ENCODE results near the gene HIRIP3.

The HIRIP3 gene

GRCh38 chr16:30004424-30004776 lies 9.0 kb upstream of the HIRIP3 start:
- Histone ChIP-seq H3K9ac (ENCODE audit: low read depth, low read length) (no peak overlapping the region), H3K36me3 (ENCODE audit: control insufficient read depth, insufficient read depth, low read length) (peaks cover 37% of the 10 kb centered on the region), H3K27me3 (ENCODE audit: control insufficient read depth, insufficient read depth, low read length) (peaks cover 3% of the 10 kb centered on the region), H3K4me1 (ENCODE audit: control insufficient read depth, insufficient read depth, low read length) (peaks cover 2% of the 10 kb centered on the region), H3K9me3 (ENCODE audit: control insufficient read depth, insufficient read depth, low read length) (no peaks in the 10 kb centered on the region), H3K4me3 (ENCODE audit: low read depth, low read length) (no peak overlapping the region)

GRCh38 chr16:30003670-30004423 lies 8.4 kb upstream of the HIRIP3 start:
- peaks cover 2% of the 10 kb centered on the region for H3K4me1 ChIP-seq (ENCODE audit: control insufficient read depth, insufficient read depth, low read length)
- no peaks in the 10 kb centered on the region for H3K27me3 ChIP-seq (ENCODE audit: control insufficient read depth, insufficient read depth, low read length)
- H3K36me3 ChIP-seq (ENCODE audit: control insufficient read depth, insufficient read depth, low read length), result peaks cover 37% of the 10 kb centered on the region
- no peaks in the 10 kb centered on the region for H3K9me3 ChIP-seq (ENCODE audit: control insufficient read depth, insufficient read depth, low read length)
- no peak overlapping the region for H3K9ac ChIP-seq (ENCODE audit: low read depth, low read length)
- H3K4me3 ChIP-seq (ENCODE audit: low read depth, low read length), result no peak overlapping the region

- Histone ChIP-seq H3K27me3 (ENCODE audit: control insufficient read depth, insufficient read depth, low read length) (no peaks in the 10 kb centered on the region), H3K4me3 (ENCODE audit: low read depth, low read length) (no peak overlapping the region), H3K9me3 (ENCODE audit: control insufficient read depth, insufficient read depth, low read length) (no peaks in the 10 kb centered on the region), H3K9ac (ENCODE audit: low read depth, low read length) (no peak overlapping the region), H3K36me3 (ENCODE audit: control insufficient read depth, insufficient read depth, low read length) (peaks cover 37% of the 10 kb centered on the region), H3K4me1 (ENCODE audit: control insufficient read depth, insufficient read depth, low read length) (peaks cover 2% of the 10 kb centered on the region)
These were observed 7.4 kb upstream of the HIRIP3 start for GRCh38 chr16:30002614-30003346.

- Histone ChIP-seq H3K36me3 (ENCODE audit: control insufficient read depth, insufficient read depth, low read length) (peaks cover 30% of the 10 kb centered on the region), H3K4me3 (ENCODE audit: low read depth, low read length) (peak overlapping the region; percentile 42), H3K9ac (ENCODE audit: low read depth, low read length) (no peak overlapping the region), H3K27me3 (ENCODE audit: control insufficient read depth, insufficient read depth, low read length) (no peaks in the 10 kb centered on the region), H3K9me3 (ENCODE audit: control insufficient read depth, insufficient read depth, low read length) (no peaks in the 10 kb centered on the region), H3K4me1 (ENCODE audit: control insufficient read depth, insufficient read depth, low read length) (peaks cover 2% of the 10 kb centered on the region)
These were observed 5.6 kb upstream of the HIRIP3 start for GRCh38 chr16:30000735-30001631.

GRCh38 chr16:29999605-30000004 lies 4.2 kb upstream of the HIRIP3 start:
- Histone ChIP-seq H3K36me3 (ENCODE audit: control insufficient read depth, insufficient read depth, low read length) (peaks cover 26% of the 10 kb centered on the region), H3K4me3 (ENCODE audit: low read depth, low read length) (no peak overlapping the region), H3K9me3 (ENCODE audit: control insufficient read depth, insufficient read depth, low read length) (no peaks in the 10 kb centered on the region), H3K27me3 (ENCODE audit: control insufficient read depth, insufficient read depth, low read length) (no peaks in the 10 kb centered on the region), H3K9ac (ENCODE audit: low read depth, low read length) (no peak overlapping the region), H3K4me1 (ENCODE audit: control insufficient read depth, insufficient read depth, low read length) (peaks cover 5% of the 10 kb centered on the region)

- Histone ChIP-seq H3K9me3 (ENCODE audit: control insufficient read depth, insufficient read depth, low read length) (no peaks in the 10 kb centered on the region), H3K4me3 (ENCODE audit: low read depth, low read length) (peak overlapping the region; percentile 83), H3K27me3 (ENCODE audit: control insufficient read depth, insufficient read depth, low read length) (no peaks in the 10 kb centered on the region), H3K36me3 (ENCODE audit: control insufficient read depth, insufficient read depth, low read length) (peaks cover 18% of the 10 kb centered on the region), H3K9ac (ENCODE audit: low read depth, low read length) (peak overlapping the region; percentile 83), H3K4me1 (ENCODE audit: control insufficient read depth, insufficient read depth, low read length) (peaks cover 5% of the 10 kb centered on the region)
These were observed 1.4 kb upstream of the HIRIP3 start for GRCh38 chr16:29996766-29997250.

- peaks cover 20% of the 10 kb centered on the region for H3K36me3 ChIP-seq (ENCODE audit: control insufficient read depth, insufficient read depth, low read length)
These were observed 721 bp upstream of the HIRIP3 start, which contains the start of gene INO80E for GRCh38 chr16:29995911-29996765. INO80E (plus strand) TSS chr16:29996241; CDS start chr16:29996311, 70 bp downstream.

GRCh38 chr16:29994600-29995323 lies 655 bp downstream of the HIRIP3 start:
- Histone ChIP-seq H3K27me3 (ENCODE audit: control insufficient read depth, insufficient read depth, low read length) (no peaks in the 10 kb centered on the region), H3K4me3 (ENCODE audit: low read depth, low read length) (peak overlapping the region; percentile 83), H3K9ac (ENCODE audit: low read depth, low read length) (peak overlapping the region; percentile 81), H3K36me3 (ENCODE audit: control insufficient read depth, insufficient read depth, low read length) (peaks cover 20% of the 10 kb centered on the region), H3K4me1 (ENCODE audit: control insufficient read depth, insufficient read depth, low read length) (peaks cover 3% of the 10 kb centered on the region), H3K9me3 (ENCODE audit: control insufficient read depth, insufficient read depth, low read length) (no peaks in the 10 kb centered on the region)

More at GRCh38 chr16:29995911-29996765, 721 bp upstream of the HIRIP3 start, which contains the start of gene INO80E:
- H3K4me3 ChIP-seq (ENCODE audit: low read depth, low read length), result peak within 1 kb of the TSS; percentile 83
- H3K27me3 ChIP-seq (ENCODE audit: control insufficient read depth, insufficient read depth, low read length), result no peaks in the 10 kb centered on the region
- H3K4me1 ChIP-seq (ENCODE audit: control insufficient read depth, insufficient read depth, low read length), result peaks cover 3% of the 10 kb centered on the region
- H3K9ac ChIP-seq (ENCODE audit: low read depth, low read length), result peak within 1 kb of the TSS; percentile 90
- no peaks in the 10 kb centered on the region for H3K9me3 ChIP-seq (ENCODE audit: control insufficient read depth, insufficient read depth, low read length)

GRCh38 chr16:29993903-29994599 lies 1.4 kb downstream of the HIRIP3 start:
- Histone ChIP-seq H3K4me1 (ENCODE audit: control insufficient read depth, insufficient read depth, low read length) (peaks cover 3% of the 10 kb centered on the region), H3K9me3 (ENCODE audit: control insufficient read depth, insufficient read depth, low read length) (no peaks in the 10 kb centered on the region), H3K27me3 (ENCODE audit: control insufficient read depth, insufficient read depth, low read length) (no peaks in the 10 kb centered on the region), H3K36me3 (ENCODE audit: control insufficient read depth, insufficient read depth, low read length) (peaks cover 20% of the 10 kb centered on the region), H3K4me3 (ENCODE audit: low read depth, low read length) (peak overlapping the region; percentile 83), H3K9ac (ENCODE audit: low read depth, low read length) (no peak overlapping the region)
